ENCODE data around the gene SNX25. TPM values are rescaled to one million over a fixed set of nuclear protein-coding genes. Genes with fewer than 3 reads are reported as not detected.
"Not testable (repeated sequence)": the region's sequence is repeated elsewhere in the genome, so short reads cannot be mapped to it uniquely, and the experiment has no call there.

SNX25 gene
- total and polyA plus RNA-seq, 10 donors: 9.6 to 49.6 (median 35.2) TPM

GRCh38 chr4:185202984-185203485, 6.4 kb upstream of the SNX25 start:
- peaks cover 0 to 15% (median 0%) of the 10 kb centered on the region in 6 donors for H3K36me3 ChIP-seq
- H3K27ac ChIP-seq: peak overlapping the region; percentile 92 to 99 (median 96)
- H3K4me3 ChIP-seq: peak overlapping the region; percentile 44 to 91 (median 66)
- no peaks in the 10 kb centered on the region for H3K9me3 ChIP-seq
- intact Hi-C loops (cut with DNase I; ENCODE audit: low total_unique reads): loop anchor here (5.0 kb wide), 1 partner anchor 189 kb away; no protein-coding TSS in a partner anchor
- H3K27me3 ChIP-seq (replicated peaks in 1 of 7): no peaks in the 10 kb centered on the region
- 47 to 66% (median 64%) methylated on average over 8 of the region's 8 CpGs for WGBS, 5 donors
- TF ChIP-seq CTCF (IDR thresholded peaks at IDR 0.05 in 8 of 11, conservative IDR thresholded peaks at IDR 0.05 in 3 of 11) (no peak), POLR2AphosphoS5 (IDR thresholded peaks at IDR 0.05) (no peak), POLR2A (IDR thresholded peaks at IDR 0.05) (no peak)
- H3K4me1 ChIP-seq: peaks cover 8 to 52% (median 45%) of the 10 kb centered on the region in 6 donors
- no peak for DNase-seq

GRCh38 chr4:185203486-185204237, 5.7 kb upstream of the SNX25 start, which contains the start of gene CFAP97:
CFAP97 (minus strand) TSS chr4:185204000; CDS start chr4:185191196, 12,804 bp downstream.
- Histone ChIP-seq H3K4me3 (peak within 1 kb of the TSS; percentile 44 to 91 (median 66)), H3K4me1 (peaks cover 9 to 55% (median 48%) of the 10 kb centered on the region in 6 donors), H3K27ac (peak within 1 kb of the TSS; percentile 92 to 99 (median 96)), H3K36me3 (peaks cover 0 to 14% (median 0%) of the 10 kb centered on the region in 6 donors), H3K9me3 (no peaks in the 10 kb centered on the region), H3K27me3 (replicated peaks in 1 of 7) (no peaks in the 10 kb centered on the region)
- WGBS, 5 donors: 0 to 1% (median 1%) methylated on average over 20 to 103 of the region's 103 CpGs
- peak; percentile 97 for DNase-seq
- intact Hi-C loops (cut with DNase I; ENCODE audit: low total_unique reads): loop anchor here (5.0 kb wide), 1 partner anchor 189 kb away; no protein-coding TSS in a partner anchor
- TF ChIP-seq CTCF (IDR thresholded peaks at IDR 0.05 in 8 of 11, conservative IDR thresholded peaks at IDR 0.05 in 3 of 11): peak in 2 of 11 experiments; percentile 5
- TF ChIP-seq POLR2AphosphoS5 (IDR thresholded peaks at IDR 0.05): peak; percentile 76 to 88 (median 85)
- TF ChIP-seq POLR2A (IDR thresholded peaks at IDR 0.05): peak in 2 of 3 donors; percentile 12 to 70

GRCh38 chr4:185204238-185204910, 5.0 kb upstream of the SNX25 start:
- Histone ChIP-seq H3K27me3 (replicated peaks in 1 of 7) (peaks cover 0 to 5% (median 0%) of the 10 kb centered on the region in 7 donors), H3K4me1 (peaks cover 11 to 62% (median 53%) of the 10 kb centered on the region in 6 donors), H3K9me3 (no peaks in the 10 kb centered on the region), H3K36me3 (peaks cover 0 to 10% (median 0%) of the 10 kb centered on the region in 6 donors), H3K4me3 (peak overlapping the region; percentile 44 to 91 (median 66)), H3K27ac (peak overlapping the region; percentile 92 to 99 (median 96))
- intact Hi-C loops (cut with DNase I; ENCODE audit: low total_unique reads): loop anchor here (5.0 kb wide), 1 partner anchor 188 kb away; no protein-coding TSS in a partner anchor
- TF ChIP-seq POLR2AphosphoS5 (IDR thresholded peaks at IDR 0.05) (no peak), POLR2A (IDR thresholded peaks at IDR 0.05) (no peak), CTCF (IDR thresholded peaks at IDR 0.05 in 8 of 11, conservative IDR thresholded peaks at IDR 0.05 in 3 of 11) (no peak)
- WGBS, 5 donors: 4 to 7% (median 5%) methylated on average over 14 of the region's 14 CpGs
- DNase-seq: no peak

GRCh38 chr4:185205073-185205472, 4.3 kb upstream of the SNX25 start:
- H3K9me3 ChIP-seq; intact Hi-C loops (cut with DNase I; ENCODE audit: low total_unique reads); H3K4me3 ChIP-seq; H3K36me3 ChIP-seq; DNase-seq: not testable (repeated sequence)
- Histone ChIP-seq H3K27me3 (replicated peaks in 1 of 7) (peaks cover 0 to 12% (median 0%) of the 10 kb centered on the region in 7 donors), H3K27ac (peak overlapping the region in 7 of 8 donors; percentile 1 to 99 (median 96)), H3K4me1 (peaks cover 11 to 62% (median 53%) of the 10 kb centered on the region in 6 donors)
- 86 to 93% (median 86%) methylated on average over 13 of the region's 13 CpGs for WGBS, 5 donors
